H1 (cell line): Measurements from ENCODE around the gene KLC4. TPM values are rescaled to one million over a fixed set of nuclear protein-coding genes. Genes with fewer than 3 reads are reported as not detected.

ENCODE experiments used
- CTCF ChIA-PET: fragments of 300-600 bp; sonication (Branson Sonifier 250); formaldehyde crosslinking; loops from one replicate; lab custom pipeline; 2021; ENCODE audit not compliant: partially characterized antibody; lab: Charles Lee
- POLR2A ChIA-PET: fragments of 300-600 bp; sonication (Branson Sonifier 250); formaldehyde crosslinking; loops from one replicate; lab custom pipeline; 2021; ENCODE audit warnings: inconsistent platforms; ENCODE audit not compliant: partially characterized antibody; lab: Charles Lee
- DNase-seq, 2 experiments: peaks; one replicate each; pipeline versions ENCODE4 v3.0.0 to v3.0.0-alpha.2; 2010 to 2022; ENCODE audit warnings: low spot score in 2 of 2, low read depth in 1 of 2, mixed read lengths in 1 of 2
- FAIRE-seq: peaks from 2 replicates; lab custom pipeline; 2011; peaks lifted over from hg19 to GRCh38; lab: Jason Lieb, UNC
- H2AFZ ChIP-seq: 2 replicates; pipeline ENCODE4 v1.8.1; 2012; ENCODE audit warnings: low read length, inconsistent platforms
- H2AK5ac ChIP-seq: 2 replicates; pipeline ENCODE4 v1.6.1; 2013; ENCODE audit warnings: low read depth, low read length
- H2BK120ac ChIP-seq: replicated peaks from 2 replicates; pipeline ENCODE3; 2013; ENCODE audit warnings: low read depth, low read length, inconsistent platforms
- H2BK12ac ChIP-seq: 2 replicates; pipeline ENCODE4 v1.6.1; 2013; ENCODE audit warnings: low read depth, low read length
- H2BK15ac ChIP-seq: 2 replicates; pipeline ENCODE4 v1.6.1; 2013; ENCODE audit warnings: low read length
- H2BK20ac ChIP-seq: 2 replicates; pipeline ENCODE4 v1.6.1; 2013; ENCODE audit warnings: low read length
- H2BK5ac ChIP-seq: 2 replicates; pipeline ENCODE4 v1.6.1; 2013; ENCODE audit warnings: low read depth, low read length
- H3K14ac ChIP-seq: 2 replicates; pipeline ENCODE4 v1.6.1; 2013; ENCODE audit warnings: inconsistent platforms; ENCODE audit not compliant: insufficient read length
- H3K18ac ChIP-seq: 2 replicates; pipeline ENCODE4 v1.6.1; 2013; ENCODE audit warnings: low read length; ENCODE audit errors: extremely low read depth
- H3K23ac ChIP-seq: 2 replicates; pipeline ENCODE4 v1.6.1; 2013; ENCODE audit warnings: inconsistent platforms; ENCODE audit not compliant: insufficient read length
- H3K23me2 ChIP-seq: 2 replicates; pipeline ENCODE4 v1.6.1; 2013; ENCODE audit warnings: low read depth, low read length
- H3K27ac ChIP-seq: 2 replicates; pipeline ENCODE4 v1.6.1; 2011; ENCODE audit warnings: low read depth, low read length, inconsistent platforms
- H3K27me3 ChIP-seq, 4 experiments: replicated peaks in 1 of 4; 1 replicate in 1 of 4; 2 replicates in 3 of 4; pipeline versions ENCODE4 v1.6.1 to v1.8.1; 2011 to 2013; ENCODE audit warnings: low read length in 3 of 4, mild to moderate bottlenecking in 3 of 4, inconsistent platforms in 2 of 4, mixed read lengths in 2 of 4, moderate library complexity in 1 of 4; ENCODE audit not compliant: control insufficient read depth in 3 of 4, insufficient read depth in 3 of 4; ENCODE audit errors: extremely low read depth in 1 of 4
- H3K36me3 ChIP-seq, 4 experiments: 2 replicates each; pipeline versions ENCODE4 v1.6.1 to v1.8.1; 2011 to 2013; ENCODE audit warnings: mild to moderate bottlenecking in 4 of 4, low read length in 3 of 4, moderate library complexity in 2 of 4, control low read depth in 1 of 4, inconsistent platforms in 1 of 4; ENCODE audit not compliant: insufficient read depth in 4 of 4, control insufficient read depth in 2 of 4
- H3K4ac ChIP-seq: replicated peaks from 2 replicates; pipeline ENCODE3; 2013; ENCODE audit warnings: low read length, low read depth, mixed read lengths, inconsistent platforms; ENCODE audit not compliant: insufficient read length
- H3K4me1 ChIP-seq, 4 experiments: replicated peaks in 1 of 4; 1 replicate in 1 of 4; 2 replicates in 3 of 4; pipeline versions ENCODE4 v1.6.1 to v1.8.1; 2011 to 2013; ENCODE audit warnings: low read length in 3 of 4, inconsistent platforms in 2 of 4, mixed read lengths in 1 of 4; ENCODE audit not compliant: insufficient read depth in 4 of 4, control insufficient read depth in 3 of 4
- H3K4me2 ChIP-seq, 2 experiments: 2 replicates each; pipeline versions ENCODE4 v1.6.1 to v1.8.1; 2011 to 2013; ENCODE audit warnings: low read depth in 2 of 2, low read length in 2 of 2, control low read depth in 1 of 2, inconsistent platforms in 1 of 2, mild to moderate bottlenecking in 1 of 2; ENCODE audit not compliant: insufficient read depth in 1 of 2
- H3K4me3 ChIP-seq, 4 experiments: fragments of 200-600, 300-600 bp in 1 of 4; sonication (generic), shearing (Covaris generic), sonication (Bioruptor Twin) in 1 of 4; 2 replicates each; pipeline versions ENCODE4 v1.5.1 to v1.8.1; 2011 to 2016; ENCODE audit warnings: low read length in 4 of 4, low read depth in 3 of 4, control low read depth in 2 of 4, inconsistent platforms in 2 of 4, mild to moderate bottlenecking in 2 of 4, mixed read lengths in 1 of 4, moderate library complexity in 1 of 4; ENCODE audit not compliant: insufficient read depth in 2 of 4; ENCODE audit errors: extremely low read depth in 1 of 4
- H3K56ac ChIP-seq: replicated peaks from 2 replicates; pipeline ENCODE3; 2013; ENCODE audit warnings: low read depth, mild to moderate bottlenecking, mixed read lengths, low read length, inconsistent platforms; ENCODE audit not compliant: insufficient read length
- H3K79me1 ChIP-seq: 2 replicates; pipeline ENCODE4 v1.6.1; 2013; ENCODE audit warnings: low read depth, low read length, control low read depth
- H3K79me2 ChIP-seq, 2 experiments: 2 replicates each; pipeline versions ENCODE4 v1.6.1 to v1.8.1; 2012 to 2013; ENCODE audit warnings: low read length in 2 of 2, mild to moderate bottlenecking in 2 of 2, inconsistent platforms in 1 of 2; ENCODE audit not compliant: insufficient read depth in 2 of 2, control insufficient read depth in 1 of 2
- H3K9ac ChIP-seq, 4 experiments: replicated peaks in 1 of 4; 1 replicate in 1 of 4; 2 replicates in 3 of 4; pipeline versions ENCODE4 v1.6.1 to v1.8.1; 2011 to 2013; ENCODE audit warnings: low read depth in 3 of 4, low read length in 3 of 4, control low read depth in 2 of 4, mild to moderate bottlenecking in 2 of 4, moderate library complexity in 2 of 4, inconsistent platforms in 1 of 4; ENCODE audit errors: extremely low read depth in 1 of 4
- H3K9me3 ChIP-seq, 2 experiments: 2 replicates each; pipeline versions ENCODE4 v1.6.1 to v1.8.1; 2012 to 2013; ENCODE audit warnings: mild to moderate bottlenecking in 2 of 2, moderate library complexity in 2 of 2, control low read depth in 1 of 2, inconsistent platforms in 1 of 2, low read depth in 1 of 2, low read length in 1 of 2, mixed read lengths in 1 of 2; ENCODE audit not compliant: insufficient read depth in 2 of 2
- H4K20me1 ChIP-seq, 2 experiments: replicated peaks in 1 of 2; 2 replicates each; pipeline versions ENCODE3 to v1.8.1; 2011 to 2013; ENCODE audit warnings: inconsistent platforms in 2 of 2, low read length in 2 of 2, mild to moderate bottlenecking in 1 of 2; ENCODE audit not compliant: insufficient read depth in 2 of 2, control insufficient read depth in 1 of 2
- H4K5ac ChIP-seq: 2 replicates; pipeline ENCODE4 v1.6.1; 2013; ENCODE audit warnings: low read length, low read depth, mixed read lengths, inconsistent platforms; ENCODE audit not compliant: insufficient read length
- H4K8ac ChIP-seq: 2 replicates; pipeline ENCODE4 v1.8.0; 2013; ENCODE audit warnings: mild to moderate bottlenecking, moderate library complexity, low read length, inconsistent platforms; ENCODE audit not compliant: insufficient read depth; ENCODE audit errors: extremely low read depth
- H4K91ac ChIP-seq: replicated peaks from 2 replicates; pipeline ENCODE3; 2013; ENCODE audit warnings: low read length, mixed read lengths, inconsistent platforms; ENCODE audit not compliant: insufficient read length
- RBBP5 ChIP-seq: IDR thresholded peaks from 2 replicates; pipeline ENCODE4 v1.7.1; 2012; ENCODE audit warnings: low read depth, mild to moderate bottlenecking, inconsistent platforms, low read length, moderate library complexity, borderline replicate concordance
- WGBS, 2 experiments: shearing (Covaris generic) in 1 of 2; methylation state at CpG; one replicate each; pipeline versions ENCODE4 v1.1.6 to v1.1.7; 2013 to 2015; ENCODE audit warnings: low lambda C conversion rate in 2 of 2, mixed read lengths in 2 of 2, inconsistent platforms in 1 of 2, low coverage in 1 of 2, missing lambda C conversion rate in 1 of 2; ENCODE audit not compliant: insufficient replicate concordance in 2 of 2, insufficient coverage in 1 of 2, insufficient read length in 1 of 2; ENCODE audit errors: extremely low coverage in 1 of 2, missing lambda C conversion rate in 1 of 2; 5-methylcytosine and 5-hydroxymethylcytosine counted together
- polyA plus RNA-seq, 7 experiments: library from polyadenylated mRNA; depleted of rRNA in 3 of 7; stranded (reverse) in 5 of 7; unstranded in 2 of 7; fragments of >200 nt in 5 of 7; fragments of 200-250 nt in 2 of 7; gene quantifications; 1 replicate in 5 of 7; 2 replicates in 1 of 7; 4 replicates in 1 of 7; pipeline versions ENCODE4 v1.2.1 to v1.2.3, GENCODE V29; 2011 to 2013; ENCODE audit warnings: missing spikeins in 2 of 7, mixed read lengths in 2 of 7
- total RNA-seq: library from RNA; stranded (reverse); fragmentation: NEBNext Ultra II Directional; extraction: Animal tissue kit (Norgen Biotek cat#: 25700); gene quantifications from 2 replicates; pipeline ENCODE4 v1.2.1, GENCODE V29; 2021

The KLC4 gene
- total and polyA plus RNA-seq, 2 of the 8 experiments (the other 6 are each of a cell fraction or from before 2014, with no cell fraction given), result 15.7 to 28.5 TPM

DNA sequence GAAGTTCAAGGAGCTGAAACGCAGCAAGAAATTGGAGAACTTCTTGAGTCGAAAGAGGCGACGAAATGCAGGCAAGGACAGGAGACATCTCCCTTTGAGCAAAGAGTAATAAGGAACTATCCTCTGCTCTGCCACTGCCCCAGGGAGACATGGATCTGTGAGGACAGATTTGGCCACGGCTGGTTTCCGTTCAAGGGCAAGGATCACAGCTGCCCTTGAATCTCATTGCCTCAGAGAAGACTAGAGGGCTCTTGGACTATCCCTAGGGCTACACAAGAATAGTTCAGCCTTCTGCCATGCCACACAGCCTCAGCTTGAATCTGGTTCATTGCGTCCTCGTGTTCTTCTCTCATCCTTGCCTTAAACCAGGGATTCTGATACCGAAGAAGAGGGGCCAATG is 30.3 kb upstream of the KLC4 start:
- Histone ChIP-seq H2BK12ac (no peak overlapping the region), H3K79me1 (peaks cover 4% of the 10 kb centered on the region; the same call in 1 of the 2 replicates), H3K4me1 (no peaks in the 10 kb centered on the region), H2BK20ac (no peak overlapping the region), H3K4me3 (no peak overlapping the region), H3K27ac (no peak overlapping the region), H2AFZ (no peak overlapping the region), H2AK5ac (no peak overlapping the region), H3K27me3 (no peaks in the 10 kb centered on the region), H3K23me2 (peaks cover 2% of the 10 kb centered on the region; the same call in 1 of the 2 replicates), H4K20me1 (peaks cover 0 to 6% of the 10 kb centered on the region in 2 experiments), H2BK5ac (no peak overlapping the region), H4K91ac (no peak overlapping the region), H3K14ac (no peak overlapping the region), H2BK120ac (no peak overlapping the region), H3K9ac (no peak overlapping the region), H3K36me3 (peaks cover 40 to 84% (median 57%) of the 10 kb centered on the region in 4 experiments), H3K4ac (no peak overlapping the region), H3K18ac (no peak overlapping the region), H3K4me2 (no peak overlapping the region), H2BK15ac (no peak overlapping the region), H3K79me2 (peaks cover 0 to 9% of the 10 kb centered on the region in 2 experiments; a peak in 2 of 4 replicates), H4K8ac (no peak overlapping the region), H3K9me3 (no peaks in the 10 kb centered on the region), H4K5ac (no peak overlapping the region), H3K23ac (no peak overlapping the region), H3K56ac (no peak overlapping the region)
- ChIA-PET CTCF (interaction anchor here (0.7 to 1.7 kb wide), 2 partner anchors 77 to 115 kb away, joined by 3 to 8 read pairs; no protein-coding TSS in a partner anchor), POLR2A (interaction anchor here (1.0 to 29.7 kb wide), 4 partner anchors 6 to 66 kb away, joined by 3 to 584 read pairs (median 294); partner anchors contain the start of genes CUL7, KLHDC3, MEA1 and RRP36)
- WGBS, 2 experiments, result 93% methylated on average over 9 of the region's 9 CpGs; no CpG with 5 or more reads in 1 of the 2 experiments
- DNase-seq, result no peak
- TF ChIP-seq RBBP5, result no peak
- no peak for FAIRE-seq
